GM12892 (cell line): ENCODE results near the gene BCL7A.

Source experiments
- POLR2A ChIP-seq: IDR thresholded peaks from 2 replicates; pipeline ENCODE4 v1.6.1; 2011; ENCODE audit warnings: low read depth, low read length, control low read depth
- POLR2AphosphoS5 ChIP-seq: IDR thresholded peaks from 2 replicates; pipeline ENCODE4 v1.6.1; 2011; ENCODE audit warnings: low read depth, low read length, control low read depth

DNA sequence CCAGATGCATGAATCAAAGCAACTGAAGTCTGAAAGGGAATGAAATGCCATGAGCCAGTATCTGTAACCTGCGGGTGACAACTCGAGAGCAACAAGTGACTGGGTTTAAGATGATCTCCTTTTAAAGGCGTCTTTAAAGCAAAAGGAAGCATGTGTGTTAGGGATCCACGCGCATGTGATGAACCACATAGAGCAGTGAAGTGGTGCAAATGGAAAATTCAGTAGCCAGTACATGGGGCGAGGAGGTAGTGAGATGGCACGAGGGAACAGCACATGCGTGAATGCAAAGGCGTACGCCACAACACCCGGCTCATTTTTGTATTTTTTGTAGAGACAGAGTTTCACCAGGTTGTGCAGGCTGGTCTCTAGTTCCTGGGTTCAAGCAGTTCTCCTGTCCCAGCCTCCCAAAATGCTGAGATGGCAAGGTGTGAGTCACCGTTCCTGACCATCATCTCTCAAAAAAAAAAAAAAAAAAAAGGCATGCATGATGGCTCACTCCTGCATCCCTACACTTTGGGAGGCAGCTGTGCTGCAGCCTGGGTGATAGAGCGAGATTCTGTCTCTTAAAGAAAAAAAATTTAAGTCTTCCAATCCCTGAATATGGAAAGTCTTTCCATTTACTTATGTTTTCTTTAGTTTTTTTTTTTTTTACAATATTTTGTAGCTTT is 24.6 kb upstream of the BCL7A start:
- TF ChIP-seq POLR2A (no peak), POLR2AphosphoS5 (no peak)
